Measurements from ENCODE around the gene KRT7. TPM values are rescaled to one million over a fixed set of nuclear protein-coding genes. Genes with fewer than 3 reads are reported as not detected.

KRT7 gene
- total RNA-seq = 1 to 10 TPM; 9.1 to 9.3 TPM

- Mint-ChIP-seq H3K36me3 (ENCODE audit: low read depth) (no peaks in the 10 kb centered on the region), H3K4me3 (no peak within 1 kb of the TSS), H3K27ac (no peak within 1 kb of the TSS), H3K27me3 (peaks cover 55% of the 10 kb centered on the region), H3K9me3 (no peaks in the 10 kb centered on the region), H3K4me1 (no peaks in the 10 kb centered on the region)
- POLR2A ChIA-PET = no interaction called here
- DNase-seq = no peak
- CTCF ChIA-PET = no interaction called here
Observed at GRCh38 chr12:52232674-52233461, at the start of gene KRT7. Gene KRT7, plus strand, starts transcription at chr12:52233243. Its CDS starts 54 bp downstream, at chr12:52233297.

GRCh38 chr12:52183544-52183910, 49.5 kb upstream of the KRT7 start:
- Mint-ChIP-seq H3K4me1 (peaks cover 9% of the 10 kb centered on the region), H3K27ac (no peak overlapping the region), H3K36me3 (ENCODE audit: low read depth) (no peaks in the 10 kb centered on the region), H3K27me3 (peaks cover 5% of the 10 kb centered on the region), H3K9me3 (no peaks in the 10 kb centered on the region), H3K4me3 (no peak overlapping the region)
- CTCF ChIA-PET = no interaction called here
- DNase-seq = no peak
- POLR2A ChIA-PET = no interaction called here

GRCh38 chr12:52183971-52184370, 49.1 kb upstream of the KRT7 start:
- peaks cover 9% of the 10 kb centered on the region for H3K4me1 Mint-ChIP-seq
- no peaks in the 10 kb centered on the region for H3K36me3 Mint-ChIP-seq (ENCODE audit: low read depth)
- H3K27ac Mint-ChIP-seq = no peak overlapping the region
- no peak overlapping the region for H3K4me3 Mint-ChIP-seq
- CTCF ChIA-PET = no interaction called here
- POLR2A ChIA-PET = no interaction called here
- peaks cover 5% of the 10 kb centered on the region for H3K27me3 Mint-ChIP-seq
- no peaks in the 10 kb centered on the region for H3K9me3 Mint-ChIP-seq
- DNase-seq = no peak

GRCh38 chr12:52184813-52185212, 48.2 kb upstream of the KRT7 start:
- DNase-seq = no peak
- Mint-ChIP-seq H3K27me3 (peaks cover 5% of the 10 kb centered on the region), H3K9me3 (no peaks in the 10 kb centered on the region), H3K27ac (no peak overlapping the region), H3K4me1 (peaks cover 12% of the 10 kb centered on the region), H3K4me3 (no peak overlapping the region), H3K36me3 (ENCODE audit: low read depth) (no peaks in the 10 kb centered on the region)
- POLR2A ChIA-PET = no interaction called here
- CTCF ChIA-PET = interaction anchor here (1.0 to 1.4 kb wide), 4 partner anchors 13 to 143 kb away, joined by 3 to 4 read pairs (median 3); no protein-coding TSS in a partner anchor

- ChIA-PET POLR2A (no interaction called here), CTCF (interaction anchor here (1.0 to 1.4 kb wide), 4 partner anchors 14 to 142 kb away, joined by 3 to 4 read pairs (median 3); no protein-coding TSS in a partner anchor)
Observed at GRCh38 chr12:52185400-52185967, 47.6 kb upstream of the KRT7 start.

GRCh38 chr12:52186118-52186840, 46.8 kb upstream of the KRT7 start:
- ChIA-PET CTCF (interaction anchor here (0.7 to 1.2 kb wide), 3 partner anchors 27 to 141 kb away, joined by 3 read pairs; no protein-coding TSS in a partner anchor), POLR2A (interaction anchor here (1.3 kb wide), 1 partner anchor 9 kb away, joined by 4 read pairs; no protein-coding TSS in a partner anchor)
- Mint-ChIP-seq H3K9me3 (no peaks in the 10 kb centered on the region), H3K27me3 (peaks cover 4% of the 10 kb centered on the region), H3K4me3 (no peak overlapping the region), H3K36me3 (ENCODE audit: low read depth) (no peaks in the 10 kb centered on the region), H3K4me1 (peaks cover 12% of the 10 kb centered on the region), H3K27ac (no peak overlapping the region)
- DNase-seq = no peak

More at GRCh38 chr12:52185400-52185967, 47.6 kb upstream of the KRT7 start:
- Mint-ChIP-seq H3K4me3 (no peak overlapping the region), H3K27ac (no peak overlapping the region), H3K9me3 (no peaks in the 10 kb centered on the region), H3K27me3 (peaks cover 3% of the 10 kb centered on the region), H3K36me3 (ENCODE audit: low read depth) (no peaks in the 10 kb centered on the region), H3K4me1 (peaks cover 12% of the 10 kb centered on the region)
- DNase-seq = no peak

GRCh38 chr12:52187206-52187605, 45.8 kb upstream of the KRT7 start:
- Mint-ChIP-seq H3K36me3 (ENCODE audit: low read depth) (no peaks in the 10 kb centered on the region), H3K27ac (no peak overlapping the region), H3K9me3 (no peaks in the 10 kb centered on the region), H3K27me3 (peaks cover 2% of the 10 kb centered on the region), H3K4me3 (no peak overlapping the region), H3K4me1 (peaks cover 12% of the 10 kb centered on the region)
- DNase-seq = no peak
- ChIA-PET POLR2A (interaction anchor here (1.3 kb wide), 1 partner anchor 10 kb away, joined by 4 read pairs; no protein-coding TSS in a partner anchor), CTCF (no interaction called here)

- Mint-ChIP-seq H3K4me3 (no peak overlapping the region), H3K36me3 (ENCODE audit: low read depth) (no peaks in the 10 kb centered on the region), H3K27me3 (peaks cover 2% of the 10 kb centered on the region), H3K9me3 (no peaks in the 10 kb centered on the region), H3K4me1 (peaks cover 12% of the 10 kb centered on the region), H3K27ac (no peak overlapping the region)
- no peak for DNase-seq
- POLR2A ChIA-PET = interaction anchor here (1.3 kb wide), 1 partner anchor 10 kb away, joined by 4 read pairs; no protein-coding TSS in a partner anchor
- CTCF ChIA-PET = no interaction called here
Observed at GRCh38 chr12:52187640-52188039, 45.4 kb upstream of the KRT7 start.

GRCh38 chr12:52188658-52189057, 44.4 kb upstream of the KRT7 start:
- no peaks in the 10 kb centered on the region for H3K9me3 Mint-ChIP-seq
- peaks cover 4% of the 10 kb centered on the region for H3K27me3 Mint-ChIP-seq
- no peak overlapping the region for H3K27ac Mint-ChIP-seq
- DNase-seq = no peak
- POLR2A ChIA-PET = no interaction called here
- no peak overlapping the region for H3K4me3 Mint-ChIP-seq
- H3K36me3 Mint-ChIP-seq (ENCODE audit: low read depth) = no peaks in the 10 kb centered on the region
- peaks cover 12% of the 10 kb centered on the region for H3K4me1 Mint-ChIP-seq
- CTCF ChIA-PET = no interaction called here

GRCh38 chr12:52189376-52190174, 43.5 kb upstream of the KRT7 start:
- POLR2A ChIA-PET = no interaction called here
- H3K4me3 Mint-ChIP-seq = no peak overlapping the region
- no peak for DNase-seq
- peaks cover 10% of the 10 kb centered on the region for H3K4me1 Mint-ChIP-seq
- H3K36me3 Mint-ChIP-seq (ENCODE audit: low read depth) = no peaks in the 10 kb centered on the region
- no peaks in the 10 kb centered on the region for H3K9me3 Mint-ChIP-seq
- CTCF ChIA-PET = no interaction called here
- H3K27ac Mint-ChIP-seq = no peak overlapping the region
- H3K27me3 Mint-ChIP-seq = peaks cover 4% of the 10 kb centered on the region

GRCh38 chr12:52190860-52191729, 41.9 kb upstream of the KRT7 start:
- Mint-ChIP-seq H3K4me1 (peaks cover 12% of the 10 kb centered on the region), H3K4me3 (no peak overlapping the region), H3K27me3 (peaks cover 4% of the 10 kb centered on the region), H3K9me3 (no peaks in the 10 kb centered on the region), H3K27ac (no peak overlapping the region), H3K36me3 (ENCODE audit: low read depth) (no peaks in the 10 kb centered on the region)
- CTCF ChIA-PET = interaction anchor here (1.0 kb wide), 1 partner anchor 19 kb away, joined by 3 read pairs; no protein-coding TSS in a partner anchor
- POLR2A ChIA-PET = no interaction called here
- DNase-seq = no peak
